Mucosa of gallbladder (tissue), 1 donor: ENCODE measurements around the gene RAET1G. TPM values are rescaled to one million over a fixed set of nuclear protein-coding genes. Genes with fewer than 3 reads are reported as not detected.
"Not testable (repeated sequence)": the region's sequence is repeated elsewhere in the genome, so short reads cannot be mapped to it uniquely, and the experiment has no call there.

ENCODE experiments used
- DNase-seq: peaks from one replicate; pipeline ENCODE4 v3.0.0-alpha.2; 2020; ENCODE audit warnings: low spot score
- total RNA-seq: library from RNA; stranded (reverse); gene quantifications from one replicate; pipeline ENCODE4 v1.2.1, GENCODE V29; 2021
- donor health status: DM: no; HTN: no; CAD: no.

Gene RAET1G
- total RNA-seq, 1 donor from 2014 or later: 0.52 TPM

GRCh38 chr6:149897015-149897697, 25.8 kb downstream of the RAET1G start:
- peak; percentile 78 for DNase-seq

- no peak for DNase-seq
Observed at GRCh38 chr6:149896491-149896890, 26.4 kb downstream of the RAET1G start.

- peak; percentile 38 for DNase-seq
Observed at GRCh38 chr6:149895833-149896271, 27.1 kb downstream of the RAET1G start.

- DNase-seq: peak; percentile 73
Observed at GRCh38 chr6:149895048-149895590, 27.8 kb downstream of the RAET1G start.

- DNase-seq: not testable (repeated sequence)
Observed at GRCh38 chr6:149891864-149892263, 31.1 kb downstream of the RAET1G start.

- no peak for DNase-seq
Observed at GRCh38 chr6:149891259-149891658, 31.7 kb downstream of the RAET1G start.

- DNase-seq: no peak
Observed at GRCh38 chr6:149890629-149891045, 32.3 kb downstream of the RAET1G start.

- DNase-seq: no peak
Observed at GRCh38 chr6:149889326-149889725, 33.6 kb downstream of the RAET1G start.

GRCh38 chr6:149888659-149889058, 34.3 kb downstream of the RAET1G start:
- DNase-seq: no peak

GRCh38 chr6:149888093-149888492, 34.8 kb downstream of the RAET1G start:
- no peak for DNase-seq

GRCh38 chr6:149887343-149887742, 35.6 kb downstream of the RAET1G start:
- no peak for DNase-seq

- DNase-seq: no peak
Observed at GRCh38 chr6:149885888-149886287, 37.0 kb downstream of the RAET1G start.

- no peak for DNase-seq
Observed at GRCh38 chr6:149884617-149885016, 38.3 kb downstream of the RAET1G start.

GRCh38 chr6:149884215-149884614, 38.7 kb downstream of the RAET1G start:
- no peak for DNase-seq

- no peak for DNase-seq
Observed at GRCh38 chr6:149881860-149882259, 41.1 kb downstream of the RAET1G start.

GRCh38 chr6:149881066-149881766, 41.7 kb downstream of the RAET1G start:
- no peak for DNase-seq

GRCh38 chr6:149877659-149878058, 45.3 kb downstream of the RAET1G start:
- DNase-seq: no peak

GRCh38 chr6:149876241-149876933, 46.5 kb downstream of the RAET1G start:
- DNase-seq: no peak

GRCh38 chr6:149872233-149872632, 50.7 kb downstream of the RAET1G start:
- no peak for DNase-seq

- no peak for DNase-seq
Observed at GRCh38 chr6:149871182-149871581, 51.7 kb downstream of the RAET1G start.

- DNase-seq: no peak
Observed at GRCh38 chr6:149869275-149869892, 53.5 kb downstream of the RAET1G start.
